Panc1 (cell line): ENCODE results near the gene CMTM3. TPM values are rescaled to one million over a fixed set of nuclear protein-coding genes. Genes with fewer than 3 reads are reported as not detected.
"Not testable (repeated sequence)": the region's sequence is repeated elsewhere in the genome, so short reads cannot be mapped to it uniquely, and the experiment has no call there.

Experiments used
- ATAC-seq: fragments of 200-7000 bp; cut with Tn5 transposase; 2 replicates; pipeline ENCODE4 v1.9.1; 2020; ENCODE audit warnings: mild to moderate bottlenecking, moderate library complexity
- BruUV-seq: library from RNA; stranded (reverse); fragments of 400-500 nt; replicated peaks from 2 replicates; lab custom pipeline; 2021; lab: Mats Ljungman, UMichigan
- CTCF ChIA-PET: fragments of 300-600 bp; sonication (Branson Sonifier 250); formaldehyde crosslinking; loops from one replicate; lab custom pipeline; 2022; ENCODE audit warnings: antibody characterized with exemption; lab: Charles Lee
- POLR2A ChIA-PET: fragments of 300-600 bp; sonication (Branson Sonifier 250); formaldehyde crosslinking; loops from one replicate; lab custom pipeline; 2022; ENCODE audit warnings: antibody characterized with exemption; lab: Charles Lee
- DNase-seq: peaks from one replicate; pipeline ENCODE4 v3.0.0-alpha.2; 2010; ENCODE audit warnings: low read depth, low spot score
- H3K27ac ChIP-seq: 2 replicates; pipeline ENCODE4 v1.5.1; 2011; ENCODE audit warnings: mild to moderate bottlenecking, low read length, inconsistent platforms
- H3K27me3 ChIP-seq: fragments of 200-500 bp; sonication (Bioruptor generic); 2 replicates; pipeline ENCODE4 v1.6.0; 2014; ENCODE audit warnings: low read length, inconsistent platforms; ENCODE audit not compliant: control insufficient read depth, insufficient read depth
- H3K36me3 ChIP-seq: fragments of 200-500 bp; sonication (Bioruptor generic); 2 replicates; pipeline ENCODE4 v1.5.1; 2014; ENCODE audit warnings: inconsistent platforms, mild to moderate bottlenecking, low read length, moderate library complexity; ENCODE audit not compliant: control insufficient read depth, insufficient read depth
- H3K4me1 ChIP-seq: 2 replicates; pipeline ENCODE4 v1.5.1; 2011; ENCODE audit warnings: inconsistent platforms, mild to moderate bottlenecking, low read length, moderate library complexity; ENCODE audit not compliant: control insufficient read depth, insufficient read depth
- H3K4me3 ChIP-seq, 2 experiments: 2 replicates each; pipeline ENCODE4 v1.5.1; 2011 to 2012; ENCODE audit warnings: low read depth in 2 of 2, low read length in 2 of 2, mild to moderate bottlenecking in 2 of 2, inconsistent platforms in 1 of 2, moderate library complexity in 1 of 2
- H3K9me3 ChIP-seq: fragments of 200-500 bp; sonication (Bioruptor generic); 2 replicates; pipeline ENCODE4 v1.5.1; 2014; ENCODE audit warnings: low read depth, mild to moderate bottlenecking, inconsistent platforms, low read length, moderate library complexity; ENCODE audit not compliant: control insufficient read depth, insufficient read depth
- CTCF ChIP-seq: fragments of 450-650 bp; IDR thresholded peaks from 2 replicates; pipeline ENCODE4 v1.5.1; 2017; ENCODE audit warnings: mild to moderate bottlenecking
- POLR2AphosphoS5 ChIP-seq: IDR thresholded peaks from 2 replicates; pipeline ENCODE4 v1.6.1; 2012; ENCODE audit warnings: mild to moderate bottlenecking, low read depth, low read length, moderate library complexity
- REST ChIP-seq, 2 experiments: IDR thresholded peaks; 2 replicates each; pipeline ENCODE4 v1.6.1; 2011 to 2012; ENCODE audit warnings: low read depth in 2 of 2, control low read depth in 1 of 2, low read length in 1 of 2, mild to moderate bottlenecking in 1 of 2, moderate library complexity in 1 of 2; ENCODE audit not compliant: insufficient read depth in 1 of 2
- SIN3A ChIP-seq: IDR thresholded peaks from 2 replicates; pipeline ENCODE4 v1.6.1; 2012; ENCODE audit warnings: low read depth, mild to moderate bottlenecking, low read length, moderate library complexity, borderline replicate concordance; ENCODE audit not compliant: insufficient read depth
- TCF7L2 ChIP-seq: IDR thresholded peaks from 2 replicates; pipeline ENCODE4 v1.6.1; 2011; ENCODE audit warnings: mild to moderate bottlenecking, low read depth, low read length, inconsistent platforms
- in situ Hi-C: cut with HindIII; loops from 2 replicates; pipeline ENCODE4 v1.10.0; 2016; ENCODE audit warnings: low sequenced_read_pairs, low pct_unique_long_range_greater_than_20kb
- intact Hi-C: fragments of 100-400 bp; cut with micrococcal nuclease; formaldehyde crosslinking; loops from one replicate; pipeline ENCODE4 v1.10.0; 2022; ENCODE audit not compliant: unreplicated experiment
- total RNA-seq: library from RNA; stranded (reverse); gene quantifications from one replicate; pipeline ENCODE4 v1.2.1, GENCODE V29; 2021; ENCODE audit not compliant: unreplicated experiment

The CMTM3 gene
- total RNA-seq, 1 experiment from 2014 or later = 45.8 TPM

- no peaks in the 10 kb centered on the region for H3K9me3 ChIP-seq
- POLR2A ChIA-PET = no interaction called here
- H3K36me3 ChIP-seq = no peaks in the 10 kb centered on the region
- ATAC-seq (no peak), DNase-seq (no peak)
- intact Hi-C loops (no loop called here), in situ Hi-C loops (no loop called here)
- CTCF ChIA-PET = no interaction called here
- TF ChIP-seq CTCF (no peak), POLR2AphosphoS5 (no peak), SIN3A (no peak), TCF7L2 (no peak), REST (IDR thresholded peaks at IDR 0.05; ENCODE audit: insufficient read depth in 1 of 2, low read depth in 2 of 2, low read length in 1 of 2) (no peak)
- H3K4me3 ChIP-seq = no peak overlapping the region
- no peaks in the 10 kb centered on the region for H3K27me3 ChIP-seq
- H3K4me1 ChIP-seq = peaks cover 23% of the 10 kb centered on the region
- no TSS peak for BruUV-seq
- H3K27ac ChIP-seq = no peak overlapping the region
Observed at GRCh38 chr16:66622863-66623262, 18.4 kb downstream of the CMTM3 start.

GRCh38 chr16:66623755-66624154, 19.3 kb downstream of the CMTM3 start:
- POLR2A ChIA-PET = no interaction called here
- Histone ChIP-seq H3K36me3 (no peaks in the 10 kb centered on the region), H3K27me3 (no peaks in the 10 kb centered on the region), H3K9me3 (no peaks in the 10 kb centered on the region), H3K27ac (no peak overlapping the region), H3K4me1 (peaks cover 15% of the 10 kb centered on the region), H3K4me3 (no peak overlapping the region)
- no peak for DNase-seq
- no TSS peak for BruUV-seq
- in situ Hi-C loops (no loop called here), intact Hi-C loops (no loop called here)
- ATAC-seq = no peak
- TF ChIP-seq REST (IDR thresholded peaks at IDR 0.05; ENCODE audit: insufficient read depth in 1 of 2, low read depth in 2 of 2, low read length in 1 of 2) = no peak
- TF ChIP-seq SIN3A = no peak
- TF ChIP-seq TCF7L2 = no peak
- TF ChIP-seq POLR2AphosphoS5 = no peak
- CTCF ChIA-PET = no interaction called here

GRCh38 chr16:66627611-66628378, 23.3 kb downstream of the CMTM3 start:
- H3K4me3 ChIP-seq, H3K9me3 ChIP-seq, POLR2A ChIA-PET: not testable (repeated sequence)

More at GRCh38 chr16:66627611-66628378, 23.3 kb downstream of the CMTM3 start:
- CTCF ChIA-PET, BruUV-seq, H3K27ac ChIP-seq, intact Hi-C loops, H3K4me1 ChIP-seq, DNase-seq, H3K27me3 ChIP-seq, H3K36me3 ChIP-seq, in situ Hi-C loops, ATAC-seq: not testable (repeated sequence)
